Ovary (tissue), 9 donors: Measurements from ENCODE around the gene CSF1R. TPM values are rescaled to one million over a fixed set of nuclear protein-coding genes. Genes with fewer than 3 reads are reported as not detected.

ENCODE experiments used
- DNase-seq, 5 donors: peaks; one replicate each; pipeline ENCODE4 v3.0.0-alpha.2; 2019 to 2020
- H3K27ac ChIP-seq, 2 donors: fragments of 200-600 bp; one replicate each; pipeline versions ENCODE4 v1.5.1 to v1.8.0; 2019 to 2022
- H3K27me3 ChIP-seq: fragments of 200-600 bp; one replicate; pipeline ENCODE4 v1.8.0; 2022
- H3K36me3 ChIP-seq: fragments of 200-600 bp; sonication (generic); one replicate; pipeline ENCODE4 v1.5.1; 2019
- H3K4me1 ChIP-seq: one replicate; pipeline ENCODE4 v1.8.1; 2013; ENCODE audit warnings: mild to moderate bottlenecking, moderate library complexity; ENCODE audit not compliant: insufficient read depth
- H3K4me3 ChIP-seq: fragments of 200-600 bp; sonication (generic); one replicate; pipeline ENCODE4 v1.5.1; 2017
- H3K9me3 ChIP-seq, 2 donors: fragments of 200-600 bp in 1 of 2; sonication (generic) in 1 of 2; one replicate each; pipeline versions ENCODE4 v1.5.1 to v1.8.1; 2013 to 2019; ENCODE audit warnings: mild to moderate bottlenecking in 1 of 2, moderate library complexity in 1 of 2
- CTCF ChIP-seq, 3 donors: fragments of 450-650 bp in 2 of 3; fragments of 200-600 bp in 1 of 3; IDR thresholded peaks; one replicate each; pipeline versions ENCODE4 v1.5.1 to v1.8.0; 2016 to 2022; ENCODE audit warnings: antibody characterized with exemption in 3 of 3, mild to moderate bottlenecking in 1 of 3
- EP300 ChIP-seq: sonication (generic); formaldehyde crosslinking; IDR thresholded peaks from one replicate; pipeline ENCODE4 v1.6.1; 2017; ENCODE audit warnings: antibody characterized with exemption
- POLR2A ChIP-seq: fragments of 450-650 bp; IDR thresholded peaks from one replicate; pipeline ENCODE4 v1.6.1; 2017; ENCODE audit warnings: antibody characterized with exemption, mild to moderate bottlenecking, moderate library complexity
- WGBS, 3 donors: extraction: QIAGEN DNeasy Blood & Tissue Kit in 1 of 3; methylation state at CpG; one replicate each; pipeline versions ENCODE4 v1.1.5 to v1.1.7; 2013 to 2017; 5-methylcytosine and 5-hydroxymethylcytosine counted together
- intact Hi-C, 4 donors: fragments of 100-400 bp; cut with DNase I; formaldehyde crosslinking; loops; one replicate each; pipeline versions ENCODE4 v1.11.0 to v1.15.1; 2022 to 2023
- polyA plus RNA-seq, 2 donors: library from polyadenylated mRNA; stranded (reverse); fragments of 200-250 nt in 1 of 2; fragments of 350-450 nt in 1 of 2; fragmentation: Illumina TruSeq in 1 of 2; extraction: RNeasy Lipid Tissue Mini Kit (QIAGEN cat#74804) in 1 of 2; gene quantifications; one replicate each; pipeline ENCODE4 v1.2.3, GENCODE V29; 2013 to 2014
- total RNA-seq, 7 donors: library from RNA; depleted of rRNA in 2 of 7; stranded (reverse); fragments of >200 nt in 2 of 7; fragmentation: NEBNext Ultra II Directional in 3 of 7; extraction: Animal tissue kit (Norgen Biotek cat#: 25700) in 3 of 7; gene quantifications; one replicate each; pipeline versions ENCODE4 v1.1.0 to v1.2.4, GENCODE V29; 2016 to 2023
- donor health status: DM: no; HTN: no; CAD: no; lungs with moderate emphysema.
- donor health status: DM: no; HTN: no; CAD: no.
- donor health status: Bipolar disorder and iron deficiency.
- donor health status: DM: yes; HTN: yes; CAD: no.
- donor health status: DM: no; HTN: no; CAD: no.
- donor health status: DM: yes; HTN: yes; CAD: no.

CSF1R gene
- total and polyA plus RNA-seq, 9 donors, result 7.6 to 41.9 (median 16.4) TPM

- WGBS, 3 donors, result 81% methylated on average over 19 of the region's 19 CpGs
- H3K4me1 ChIP-seq, result no peaks in the 10 kb centered on the region
- H3K36me3 ChIP-seq, result peaks cover 3% of the 10 kb centered on the region
- H3K27ac ChIP-seq, result no peak overlapping the region
- no peaks in the 10 kb centered on the region for H3K27me3 ChIP-seq
- H3K4me3 ChIP-seq, result no peak overlapping the region
- intact Hi-C loops, result no loop called here
- H3K9me3 ChIP-seq, result no peaks in the 10 kb centered on the region
- TF ChIP-seq EP300 (no peak), CTCF (IDR thresholded peaks at IDR 0.05) (no peak), POLR2A (no peak)
- DNase-seq, result peak in 2 of 5 donors; percentile 14
Measured at GRCh38 chr5:150120617-150121447, 34.5 kb upstream of the CSF1R start.

GRCh38 chr5:150120062-150120441 lies 33.7 kb upstream of the CSF1R start:
- H3K9me3 ChIP-seq, result no peaks in the 10 kb centered on the region
- 83 to 94% (median 85%) methylated on average over 2 to 3 of the region's 3 CpGs for WGBS, 3 donors
- H3K4me3 ChIP-seq, result no peak overlapping the region
- no peaks in the 10 kb centered on the region for H3K27me3 ChIP-seq
- DNase-seq, result peak in 1 of 5 donors; percentile 14
- no peaks in the 10 kb centered on the region for H3K4me1 ChIP-seq
- no peak for TF ChIP-seq CTCF (IDR thresholded peaks at IDR 0.05)
- no peak for TF ChIP-seq EP300
- TF ChIP-seq POLR2A, result no peak
- H3K27ac ChIP-seq, result no peak overlapping the region
- H3K36me3 ChIP-seq, result peaks cover 3% of the 10 kb centered on the region
- intact Hi-C loops, result no loop called here

GRCh38 chr5:150119421-150120061 lies 33.2 kb upstream of the CSF1R start:
- peaks cover 3% of the 10 kb centered on the region for H3K36me3 ChIP-seq
- DNase-seq, result peak in 2 of 5 donors; percentile 9 to 14
- H3K27me3 ChIP-seq, result no peaks in the 10 kb centered on the region
- no peaks in the 10 kb centered on the region for H3K4me1 ChIP-seq
- no peak for TF ChIP-seq CTCF (IDR thresholded peaks at IDR 0.05)
- no peak for TF ChIP-seq EP300
- no peak for TF ChIP-seq POLR2A
- no peak overlapping the region for H3K27ac ChIP-seq
- no peaks in the 10 kb centered on the region for H3K9me3 ChIP-seq
- no peak overlapping the region for H3K4me3 ChIP-seq
- intact Hi-C loops, result no loop called here
- 79 to 84% (median 79%) methylated on average over 10 of the region's 10 CpGs for WGBS, 3 donors

DNA sequence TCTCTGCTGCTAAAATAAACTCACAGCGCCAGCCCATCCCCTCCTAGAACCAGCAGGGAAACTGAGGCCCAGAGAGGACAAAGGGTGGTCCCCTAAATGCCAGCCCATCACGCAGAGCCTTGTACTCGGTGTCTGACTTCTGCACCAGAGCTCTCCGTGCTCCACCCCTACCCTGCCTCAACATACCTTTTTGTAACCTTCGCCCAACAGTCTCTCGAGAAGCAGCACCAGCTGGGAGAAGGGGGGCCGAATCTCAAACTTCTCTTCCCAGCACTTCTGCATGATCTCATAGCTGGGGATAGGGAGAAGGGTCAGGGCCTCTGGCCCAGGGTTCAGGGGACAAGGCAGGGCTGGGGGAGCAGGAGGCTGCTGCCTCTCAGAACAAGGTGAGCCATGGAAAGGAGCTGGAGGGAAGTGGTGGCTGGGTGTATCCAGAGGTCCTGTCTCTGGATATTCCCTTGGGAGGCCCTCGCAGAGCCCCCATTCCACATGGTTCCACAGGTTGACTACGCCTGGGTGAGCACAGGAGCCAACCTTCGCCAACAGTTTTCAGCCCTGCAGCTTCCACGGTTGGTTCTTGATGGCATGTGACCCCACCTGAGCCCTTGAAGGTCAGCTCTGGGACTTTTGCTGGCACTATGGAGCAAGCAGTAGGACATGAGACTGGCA lies 32.3 kb upstream of the CSF1R start:
- H3K27me3 ChIP-seq, result no peaks in the 10 kb centered on the region
- H3K27ac ChIP-seq, result no peak overlapping the region
- TF ChIP-seq POLR2A (no peak), CTCF (IDR thresholded peaks at IDR 0.05) (no peak), EP300 (no peak)
- peak in 1 of 5 donors; percentile 9 for DNase-seq
- H3K4me1 ChIP-seq, result no peaks in the 10 kb centered on the region
- intact Hi-C loops, result no loop called here
- H3K36me3 ChIP-seq, result peaks cover 3% of the 10 kb centered on the region
- no peaks in the 10 kb centered on the region for H3K9me3 ChIP-seq
- H3K4me3 ChIP-seq, result no peak overlapping the region
- 87 to 88% (median 87%) methylated on average over 11 of the region's 11 CpGs for WGBS, 3 donors
